Body of pancreas (tissue), 4 donors: Measurements from ENCODE around the gene GRID1. TPM values are rescaled to one million over a fixed set of nuclear protein-coding genes. Genes with fewer than 3 reads are reported as not detected.
A peak's percentile ranks its signal among the peaks of the same experiment; 100 is the strongest.

Experiments used
- ATAC-seq: fragments of 150-250 bp; one replicate; pipeline ENCODE4 v1.9.1; 2016
- DNase-seq, 4 donors: peaks; one replicate each; pipeline ENCODE4 v3.0.0-alpha.2; 2019
- H3K27ac ChIP-seq, 4 donors: fragments of 200-600 bp; sonication (generic); 1 replicate in 3 of 4; 2 replicates in 1 of 4; pipeline versions ENCODE4 v1.5.1 to v1.6.1; 2016 to 2019; ENCODE audit warnings: mild to moderate bottlenecking in 1 of 4, mixed read lengths in 1 of 4, moderate library complexity in 1 of 4
- H3K27me3 ChIP-seq, 2 donors: fragments of 200-600 bp; sonication (generic); one replicate each; pipeline ENCODE4 v1.6.0; 2016; ENCODE audit warnings: mild to moderate bottlenecking in 1 of 2
- H3K36me3 ChIP-seq, 2 donors: fragments of 200-600 bp; sonication (generic); replicated peaks in 1 of 2; 2 replicates each; pipeline ENCODE4 v1.5.1; 2016; ENCODE audit warnings: low read depth in 2 of 2; ENCODE audit not compliant: insufficient read depth in 1 of 2
- H3K4me1 ChIP-seq: fragments of 200-600 bp; sonication (generic); one replicate; pipeline ENCODE4 v1.6.0; 2016
- H3K4me3 ChIP-seq, 2 donors: fragments of 200-600 bp; sonication (generic); 1 replicate in 1 of 2; 2 replicates in 1 of 2; pipeline ENCODE4 v1.5.1; 2016 to 2019
- H3K9me3 ChIP-seq, 3 donors: fragments of 200-600 bp; sonication (generic); 1 replicate in 2 of 3; 2 replicates in 1 of 3; pipeline ENCODE4 v1.5.1; 2016
- CTCF ChIP-seq, 7 experiments: fragments of 450-650 bp in 4 of 7; fragments of 200-600 bp in 3 of 7; sonication (generic) in 3 of 7; IDR thresholded peaks; one replicate each; pipeline ENCODE4 v1.5.1; 2016 to 2019; ENCODE audit warnings: antibody characterized with exemption in 7 of 7
- POLR2A ChIP-seq, 3 donors: fragments of 450-650 bp; IDR thresholded peaks; one replicate each; pipeline ENCODE4 v1.6.1; 2016; ENCODE audit warnings: antibody characterized with exemption in 3 of 3, mild to moderate bottlenecking in 2 of 3
- WGBS, 2 donors: methylation state at CpG; one replicate each; pipeline ENCODE4 v1.1.5; 2017; 5-methylcytosine and 5-hydroxymethylcytosine counted together
- intact Hi-C: fragments of 100-400 bp; cut with DNase I; formaldehyde crosslinking; loops from one replicate; pipeline ENCODE4 v1.15.1; 2023
- total RNA-seq, 2 donors: library from RNA; depleted of rRNA; stranded (reverse); fragments of >200 nt; gene quantifications; one replicate each; pipeline ENCODE4 v1.1.0, GENCODE V29; 2016

The GRID1 gene
- total RNA-seq, 2 donors from 2014 or later, result 1.0 to 1.6 TPM

GRCh38 chr10:86182150-86182549 lies 184.4 kb downstream of the GRID1 start:
- ATAC-seq (no peak), DNase-seq (no peak)
- Histone ChIP-seq H3K4me3 (no peak overlapping the region), H3K27me3 (no peaks in the 10 kb centered on the region), H3K36me3 (no peaks in the 10 kb centered on the region), H3K9me3 (no peaks in the 10 kb centered on the region), H3K4me1 (no peaks in the 10 kb centered on the region), H3K27ac (no peak overlapping the region)
- intact Hi-C loops, result no loop called here
- TF ChIP-seq CTCF (IDR thresholded peaks at IDR 0.05) (no peak), POLR2A (IDR thresholded peaks at IDR 0.05) (no peak)
- WGBS, 2 donors, result 47 to 54% methylated on average over 13 of the region's 13 CpGs

GRCh38 chr10:86180861-86181260 lies 185.7 kb downstream of the GRID1 start:
- intact Hi-C loops, result no loop called here
- 40 to 74% methylated on average over 1 to 4 of the region's 4 CpGs for WGBS, 2 donors
- no peak overlapping the region for H3K27ac ChIP-seq
- no peak for DNase-seq
- H3K27me3 ChIP-seq, result no peaks in the 10 kb centered on the region
- no peak overlapping the region for H3K4me3 ChIP-seq
- H3K36me3 ChIP-seq, result no peaks in the 10 kb centered on the region
- H3K4me1 ChIP-seq, result no peaks in the 10 kb centered on the region
- no peaks in the 10 kb centered on the region for H3K9me3 ChIP-seq
- TF ChIP-seq POLR2A (IDR thresholded peaks at IDR 0.05) (no peak), CTCF (IDR thresholded peaks at IDR 0.05) (no peak)
- ATAC-seq, result no peak

GRCh38 chr10:86179961-86180360 lies 186.6 kb downstream of the GRID1 start:
- no peaks in the 10 kb centered on the region for H3K36me3 ChIP-seq
- H3K4me3 ChIP-seq, result no peak overlapping the region
- intact Hi-C loops, result no loop called here
- DNase-seq (no peak), ATAC-seq (no peak)
- TF ChIP-seq CTCF (IDR thresholded peaks at IDR 0.05) (no peak), POLR2A (IDR thresholded peaks at IDR 0.05) (no peak)
- no peaks in the 10 kb centered on the region for H3K9me3 ChIP-seq
- no peak overlapping the region for H3K27ac ChIP-seq
- no peaks in the 10 kb centered on the region for H3K4me1 ChIP-seq
- 86 to 91% methylated on average over 7 of the region's 7 CpGs for WGBS, 2 donors
- no peaks in the 10 kb centered on the region for H3K27me3 ChIP-seq

GRCh38 chr10:86179153-86179524 lies 187.5 kb downstream of the GRID1 start:
- Histone ChIP-seq H3K4me3 (no peak overlapping the region), H3K27ac (no peak overlapping the region), H3K4me1 (no peaks in the 10 kb centered on the region), H3K9me3 (no peaks in the 10 kb centered on the region), H3K27me3 (no peaks in the 10 kb centered on the region), H3K36me3 (no peaks in the 10 kb centered on the region)
- ATAC-seq (no peak), DNase-seq (no peak)
- intact Hi-C loops, result no loop called here
- WGBS, 2 donors, result 72 to 79% methylated on average over 5 to 6 of the region's 6 CpGs
- TF ChIP-seq CTCF (IDR thresholded peaks at IDR 0.05) (no peak), POLR2A (IDR thresholded peaks at IDR 0.05) (no peak)

GRCh38 chr10:86178401-86179152 lies 188.0 kb downstream of the GRID1 start:
- TF ChIP-seq POLR2A (IDR thresholded peaks at IDR 0.05) (no peak), CTCF (IDR thresholded peaks at IDR 0.05) (no peak)
- Histone ChIP-seq H3K36me3 (no peaks in the 10 kb centered on the region), H3K4me1 (no peaks in the 10 kb centered on the region), H3K27ac (no peak overlapping the region), H3K4me3 (no peak overlapping the region), H3K9me3 (no peaks in the 10 kb centered on the region), H3K27me3 (no peaks in the 10 kb centered on the region)
- DNase-seq, result peak in 1 of 4 donors; percentile 16
- 49 to 50% methylated on average over 10 to 11 of the region's 11 CpGs for WGBS, 2 donors
- ATAC-seq, result no peak
- intact Hi-C loops, result no loop called here
